GM23248 (cell line): ENCODE data around the gene OR4D9.

Source experiments
- EZH2 ChIP-seq: fragments of 200-600 bp; sonication (generic); IDR thresholded peaks from 2 replicates; pipeline ENCODE4 v1.6.1; 2018; ENCODE audit warnings: antibody characterized with exemption, mild to moderate bottlenecking; ENCODE audit not compliant: insufficient read depth, poor library complexity, severe bottlenecking
- EZH2phosphoT487 ChIP-seq: fragments of 200-600 bp; sonication (generic); IDR thresholded peaks from 2 replicates; pipeline ENCODE4 v1.6.1; 2018; ENCODE audit warnings: antibody characterized with exemption, moderate library complexity, mild to moderate bottlenecking, low read depth; ENCODE audit not compliant: insufficient read depth

DNA sequence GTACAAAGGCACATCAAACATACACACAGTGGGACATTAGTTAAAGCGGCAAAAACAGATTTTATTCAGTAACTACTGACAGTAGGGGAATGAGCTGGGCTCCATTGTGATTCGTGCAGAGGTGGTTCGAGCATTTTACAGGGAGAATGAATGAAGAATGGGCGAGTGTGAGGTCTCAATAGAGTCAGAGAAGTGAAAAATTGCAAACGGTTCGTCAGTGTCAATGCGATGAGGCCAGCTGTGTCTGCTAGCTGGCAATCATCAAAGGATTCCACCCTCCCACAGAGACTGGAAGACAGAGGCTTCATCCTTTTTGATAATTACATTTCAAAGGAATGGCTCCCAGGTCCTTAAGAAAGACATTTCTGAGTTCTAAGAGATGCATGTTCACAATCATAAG is 17.4 kb downstream of the OR4D9 start:
- TF ChIP-seq EZH2 (no peak), EZH2phosphoT487 (no peak)
